ENCODE results near the gene SHKBP1.

- TF ChIP-seq SIN3A (IDR thresholded peaks at IDR 0.05; ENCODE audit: borderline replicate concordance, insufficient read depth, low read length): no peak
- TF ChIP-seq TAF1 (IDR thresholded peaks at IDR 0.05; ENCODE audit: borderline replicate concordance, insufficient read depth, low read length): no peak
- TF ChIP-seq POLR2AphosphoS5 (IDR thresholded peaks at IDR 0.05; ENCODE audit: low read depth, low read length): no peak
- TF ChIP-seq, protein P1, sequence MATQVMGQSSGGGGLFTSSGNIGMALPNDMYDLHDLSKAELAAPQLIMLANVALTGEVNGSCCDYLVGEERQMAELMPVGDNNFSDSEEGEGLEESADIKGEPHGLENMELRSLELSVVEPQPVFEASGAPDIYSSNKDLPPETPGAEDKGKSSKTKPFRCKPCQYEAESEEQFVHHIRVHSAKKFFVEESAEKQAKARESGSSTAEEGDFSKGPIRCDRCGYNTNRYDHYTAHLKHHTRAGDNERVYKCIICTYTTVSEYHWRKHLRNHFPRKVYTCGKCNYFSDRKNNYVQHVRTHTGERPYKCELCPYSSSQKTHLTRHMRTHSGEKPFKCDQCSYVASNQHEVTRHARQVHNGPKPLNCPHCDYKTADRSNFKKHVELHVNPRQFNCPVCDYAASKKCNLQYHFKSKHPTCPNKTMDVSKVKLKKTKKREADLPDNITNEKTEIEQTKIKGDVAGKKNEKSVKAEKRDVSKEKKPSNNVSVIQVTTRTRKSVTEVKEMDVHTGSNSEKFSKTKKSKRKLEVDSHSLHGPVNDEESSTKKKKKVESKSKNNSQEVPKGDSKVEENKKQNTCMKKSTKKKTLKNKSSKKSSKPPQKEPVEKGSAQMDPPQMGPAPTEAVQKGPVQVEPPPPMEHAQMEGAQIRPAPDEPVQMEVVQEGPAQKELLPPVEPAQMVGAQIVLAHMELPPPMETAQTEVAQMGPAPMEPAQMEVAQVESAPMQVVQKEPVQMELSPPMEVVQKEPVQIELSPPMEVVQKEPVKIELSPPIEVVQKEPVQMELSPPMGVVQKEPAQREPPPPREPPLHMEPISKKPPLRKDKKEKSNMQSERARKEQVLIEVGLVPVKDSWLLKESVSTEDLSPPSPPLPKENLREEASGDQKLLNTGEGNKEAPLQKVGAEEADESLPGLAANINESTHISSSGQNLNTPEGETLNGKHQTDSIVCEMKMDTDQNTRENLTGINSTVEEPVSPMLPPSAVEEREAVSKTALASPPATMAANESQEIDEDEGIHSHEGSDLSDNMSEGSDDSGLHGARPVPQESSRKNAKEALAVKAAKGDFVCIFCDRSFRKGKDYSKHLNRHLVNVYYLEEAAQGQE (IDR thresholded peaks at IDR 0.05; ENCODE audit: insufficient read depth in 1 of 2, low read depth in 2 of 2, low read length in 2 of 2): no peak
These were observed 48.6 kb upstream of the SHKBP1 start for GRCh38 chr19:40528078-40528477.
